ENCODE data around the gene FGF11. TPM values are rescaled to one million over a fixed set of nuclear protein-coding genes. Genes with fewer than 3 reads are reported as not detected.

FGF11 gene
- total and polyA plus RNA-seq, 8 donors, result 0.37 to 15.6 (median 1.7) TPM; not detected in 4

DNA sequence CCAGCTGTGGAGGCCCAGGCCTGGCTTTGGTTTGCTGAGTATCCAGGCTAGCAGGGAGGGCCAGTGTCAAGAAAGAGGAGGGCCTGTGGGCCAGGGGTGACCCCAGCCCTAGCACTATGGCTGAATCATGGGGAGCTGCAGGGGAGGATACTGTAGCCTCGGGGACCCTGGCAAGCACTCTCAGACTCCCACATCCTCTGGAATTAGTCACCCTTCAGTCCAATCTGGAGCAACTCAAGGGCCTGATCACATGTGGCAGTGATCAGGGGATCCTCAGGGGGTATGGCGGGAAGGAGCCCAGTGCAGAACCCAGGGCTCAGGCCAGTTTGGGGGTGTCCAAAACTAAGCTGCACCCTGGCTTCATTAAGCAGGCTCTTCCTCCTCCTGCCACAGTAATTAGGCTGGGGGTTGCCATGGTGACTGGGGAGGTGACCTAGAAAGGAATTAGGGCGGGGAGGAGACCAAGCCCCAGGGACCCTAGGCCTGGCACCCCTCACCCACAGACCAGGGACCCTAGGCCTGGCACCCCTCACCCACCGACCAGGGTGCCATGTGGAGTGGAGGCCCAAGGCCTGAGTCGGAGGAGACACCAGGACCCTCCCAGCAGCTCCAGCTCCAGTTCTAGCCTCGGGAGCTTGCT lies 25.8 kb upstream of the FGF11 start:
- H3K36me3 ChIP-seq, result peaks cover 0 to 62% (median 35%) of the 10 kb centered on the region in 4 donors

DNA sequence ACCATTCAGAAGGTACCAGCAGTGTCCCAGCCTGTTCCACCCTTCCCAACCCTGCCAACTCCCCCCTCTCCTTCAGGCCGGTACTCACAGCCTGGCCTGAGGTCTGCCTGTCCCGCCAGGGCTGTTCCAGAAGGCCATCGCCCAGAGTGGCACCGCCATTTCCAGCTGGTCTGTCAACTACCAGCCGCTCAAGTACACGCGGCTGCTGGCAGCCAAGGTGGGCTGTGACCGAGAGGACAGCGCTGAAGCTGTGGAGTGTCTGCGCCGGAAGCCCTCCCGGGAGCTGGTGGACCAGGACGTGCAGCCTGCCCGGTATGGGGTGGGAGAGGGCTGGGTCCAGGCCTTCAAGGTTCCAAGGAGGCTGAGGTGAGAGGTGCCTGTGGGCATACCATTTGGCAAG lies 24.5 kb upstream of the FGF11 start:
- Histone ChIP-seq H3K36me3 (peaks cover 0 to 48% (median 22%) of the 10 kb centered on the region in 4 donors), H3K27ac (no peak overlapping the region), H3K27me3 (peaks cover 0 to 5% (median 0%) of the 10 kb centered on the region in 3 donors), H3K9me3 (no peaks in the 10 kb centered on the region), H3K4me3 (no peak overlapping the region), H3K4me1 (no peaks in the 10 kb centered on the region)
- intact Hi-C loops (cut with DNase I; ENCODE audit: low total_unique reads), result no loop called here
- no peak for TF ChIP-seq POLR2A (IDR thresholded peaks at IDR 0.05)
- TF ChIP-seq, protein P1, sequence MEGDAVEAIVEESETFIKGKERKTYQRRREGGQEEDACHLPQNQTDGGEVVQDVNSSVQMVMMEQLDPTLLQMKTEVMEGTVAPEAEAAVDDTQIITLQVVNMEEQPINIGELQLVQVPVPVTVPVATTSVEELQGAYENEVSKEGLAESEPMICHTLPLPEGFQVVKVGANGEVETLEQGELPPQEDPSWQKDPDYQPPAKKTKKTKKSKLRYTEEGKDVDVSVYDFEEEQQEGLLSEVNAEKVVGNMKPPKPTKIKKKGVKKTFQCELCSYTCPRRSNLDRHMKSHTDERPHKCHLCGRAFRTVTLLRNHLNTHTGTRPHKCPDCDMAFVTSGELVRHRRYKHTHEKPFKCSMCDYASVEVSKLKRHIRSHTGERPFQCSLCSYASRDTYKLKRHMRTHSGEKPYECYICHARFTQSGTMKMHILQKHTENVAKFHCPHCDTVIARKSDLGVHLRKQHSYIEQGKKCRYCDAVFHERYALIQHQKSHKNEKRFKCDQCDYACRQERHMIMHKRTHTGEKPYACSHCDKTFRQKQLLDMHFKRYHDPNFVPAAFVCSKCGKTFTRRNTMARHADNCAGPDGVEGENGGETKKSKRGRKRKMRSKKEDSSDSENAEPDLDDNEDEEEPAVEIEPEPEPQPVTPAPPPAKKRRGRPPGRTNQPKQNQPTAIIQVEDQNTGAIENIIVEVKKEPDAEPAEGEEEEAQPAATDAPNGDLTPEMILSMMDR (IDR thresholded peaks at IDR 0.05), result no peak
- TF ChIP-seq POLR2AphosphoS5 (IDR thresholded peaks at IDR 0.05), result no peak
- TF ChIP-seq EP300 (IDR thresholded peaks at IDR 0.05), result no peak
- DNase-seq, result no peak
- WGBS, 5 donors, result 79 to 93% (median 86%) methylated on average over 5 to 14 of the region's 14 CpGs

More for the DNA sequence above, 25.8 kb upstream of the FGF11 start:
- intact Hi-C loops (cut with DNase I; ENCODE audit: low total_unique reads), result no loop called here
- no peaks in the 10 kb centered on the region for H3K9me3 ChIP-seq
- H3K27me3 ChIP-seq, result peaks cover 0 to 5% (median 0%) of the 10 kb centered on the region in 3 donors
- peaks cover 0 to under 1% (median 0%) of the 10 kb centered on the region in 4 donors for H3K4me1 ChIP-seq
- 71 to 80% (median 78%) methylated on average over 6 of the region's 6 CpGs for WGBS, 5 donors
- DNase-seq, result no peak
- TF ChIP-seq EP300 (IDR thresholded peaks at IDR 0.05) (no peak), POLR2AphosphoS5 (IDR thresholded peaks at IDR 0.05) (no peak), POLR2A (IDR thresholded peaks at IDR 0.05) (no peak)
- TF ChIP-seq, protein P1 (IDR thresholded peaks at IDR 0.05), result no peak
- H3K27ac ChIP-seq, result no peak overlapping the region
- no peak overlapping the region for H3K4me3 ChIP-seq

DNA sequence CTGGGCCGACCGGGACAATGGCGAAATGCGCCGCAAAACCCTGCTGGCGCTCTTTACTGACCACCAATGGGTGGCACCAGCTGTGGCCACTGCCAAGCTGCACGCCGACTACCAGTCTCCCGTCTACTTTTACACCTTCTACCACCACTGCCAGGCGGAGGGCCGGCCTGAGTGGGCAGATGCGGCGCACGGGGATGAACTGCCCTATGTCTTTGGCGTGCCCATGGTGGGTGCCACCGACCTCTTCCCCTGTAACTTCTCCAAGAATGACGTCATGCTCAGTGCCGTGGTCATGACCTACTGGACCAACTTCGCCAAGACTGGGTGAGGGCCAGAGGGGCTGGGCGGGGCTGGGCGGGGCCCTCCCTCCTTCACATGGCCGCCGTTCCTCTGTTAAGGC lies 23.5 kb upstream of the FGF11 start:
- no peak for DNase-seq
- H3K4me1 ChIP-seq, result no peaks in the 10 kb centered on the region
- H3K4me3 ChIP-seq, result no peak overlapping the region
- no peaks in the 10 kb centered on the region for H3K9me3 ChIP-seq
- intact Hi-C loops (cut with DNase I; ENCODE audit: low total_unique reads), result no loop called here
- no peak overlapping the region for H3K27ac ChIP-seq
- TF ChIP-seq EP300 (IDR thresholded peaks at IDR 0.05) (no peak), POLR2AphosphoS5 (IDR thresholded peaks at IDR 0.05) (no peak), POLR2A (IDR thresholded peaks at IDR 0.05) (no peak)
- WGBS, 5 donors, result 78 to 89% (median 84%) methylated on average over 13 to 23 of the region's 23 CpGs
- peaks cover 0 to 5% (median 0%) of the 10 kb centered on the region in 3 donors for H3K27me3 ChIP-seq
- peaks cover 0 to 39% (median 17%) of the 10 kb centered on the region in 4 donors for H3K36me3 ChIP-seq

DNA sequence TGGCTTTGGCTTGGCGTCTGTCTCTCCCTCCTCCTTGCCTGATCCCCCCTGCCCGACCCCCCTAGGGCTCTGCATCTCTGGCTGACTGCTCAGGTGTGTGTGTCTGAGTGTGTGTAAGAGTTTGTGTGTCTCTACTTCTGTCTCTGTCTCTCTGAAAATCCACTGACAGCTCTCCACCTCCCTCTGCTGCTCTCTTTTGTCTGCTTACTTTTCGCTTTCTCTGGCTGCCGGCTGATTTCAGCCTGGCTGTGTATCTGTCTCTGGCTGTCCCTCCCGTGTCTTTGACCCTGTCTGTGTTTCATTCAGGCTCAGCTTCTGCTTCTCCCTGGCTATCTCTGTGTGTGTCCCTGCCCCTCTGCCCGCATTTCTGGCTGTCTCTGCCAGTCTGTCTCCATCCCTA lies 23.0 kb upstream of the FGF11 start:
- H3K27ac ChIP-seq, result no peak overlapping the region
- 67 to 80% (median 70%) methylated on average over 6 of the region's 6 CpGs for WGBS, 5 donors
- intact Hi-C loops (cut with DNase I; ENCODE audit: low total_unique reads), result no loop called here

More for the DNA sequence above, 23.0 kb upstream of the FGF11 start:
- TF ChIP-seq POLR2A (IDR thresholded peaks at IDR 0.05) (no peak), POLR2AphosphoS5 (IDR thresholded peaks at IDR 0.05) (no peak), EP300 (IDR thresholded peaks at IDR 0.05) (no peak)
- TF ChIP-seq, protein P1 (IDR thresholded peaks at IDR 0.05), result no peak
- H3K4me1 ChIP-seq, result no peaks in the 10 kb centered on the region
- H3K36me3 ChIP-seq, result peaks cover 0 to 38% (median 17%) of the 10 kb centered on the region in 4 donors
- H3K4me3 ChIP-seq, result no peak overlapping the region
- peaks cover 0 to 5% (median 0%) of the 10 kb centered on the region in 3 donors for H3K27me3 ChIP-seq
- no peak for DNase-seq
- no peaks in the 10 kb centered on the region for H3K9me3 ChIP-seq

Measured in stomach (tissue), 9 donors.